Stimulated activated naive CD8-positive, alpha-beta T cell treated with anti-CD3 and anti-CD28 coated beads, Interleukin-15, Interleukin-2, amounts not matched to agents 100 U/mL and 50 U/mL, for 24 hours (primary cell): ENCODE data around the gene ABI1.

Source experiments
- ATAC-seq: fragments of 150-1000 bp; cut with Tn5 transposase; one replicate; pipeline ENCODE4 v1.10.0; 2021
- DNase-seq: peaks from one replicate; pipeline ENCODE4 v3.0.0; 2021

The ABI1 gene

DNA sequence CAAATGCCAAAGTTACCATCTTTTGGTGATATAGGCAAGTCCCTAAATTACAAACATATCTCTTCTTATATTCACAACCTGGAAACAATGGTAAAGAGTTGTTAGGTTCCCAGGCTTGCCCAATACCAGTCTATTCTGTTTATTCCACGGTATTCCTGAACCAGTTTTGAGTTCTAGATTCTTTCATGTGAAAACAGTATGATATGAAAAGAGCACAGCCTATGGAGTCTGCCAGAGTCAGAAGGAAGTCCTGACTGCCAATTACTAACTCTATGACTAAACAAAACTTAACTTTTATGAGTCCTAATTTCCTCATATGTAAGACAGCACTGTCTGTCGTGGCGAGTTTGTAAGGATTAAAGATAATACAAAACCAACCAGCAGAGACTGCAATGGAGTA lies 5.6 kb downstream of the ABI1 start:
- ATAC-seq (peak; percentile 33), DNase-seq (no peak)

DNA sequence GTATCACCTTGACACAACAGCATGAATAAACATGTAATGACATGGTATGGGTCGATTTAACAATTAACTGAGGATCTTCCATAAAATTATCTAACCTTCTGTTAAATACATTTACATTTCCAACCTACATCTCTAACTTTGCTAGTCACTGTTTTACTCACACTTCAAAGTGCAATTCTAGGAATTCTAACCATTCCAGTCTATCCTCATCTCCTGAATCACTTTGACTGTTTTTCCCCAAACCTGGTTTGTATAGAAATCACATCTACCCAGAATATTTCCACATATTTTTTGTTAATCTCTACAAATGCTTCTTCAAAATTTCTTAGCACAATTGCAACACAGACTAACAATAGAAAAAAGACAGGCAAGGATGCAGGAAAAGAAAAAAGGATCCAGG lies 6.2 kb downstream of the ABI1 start:
- ATAC-seq = no peak
- no peak for DNase-seq

DNA sequence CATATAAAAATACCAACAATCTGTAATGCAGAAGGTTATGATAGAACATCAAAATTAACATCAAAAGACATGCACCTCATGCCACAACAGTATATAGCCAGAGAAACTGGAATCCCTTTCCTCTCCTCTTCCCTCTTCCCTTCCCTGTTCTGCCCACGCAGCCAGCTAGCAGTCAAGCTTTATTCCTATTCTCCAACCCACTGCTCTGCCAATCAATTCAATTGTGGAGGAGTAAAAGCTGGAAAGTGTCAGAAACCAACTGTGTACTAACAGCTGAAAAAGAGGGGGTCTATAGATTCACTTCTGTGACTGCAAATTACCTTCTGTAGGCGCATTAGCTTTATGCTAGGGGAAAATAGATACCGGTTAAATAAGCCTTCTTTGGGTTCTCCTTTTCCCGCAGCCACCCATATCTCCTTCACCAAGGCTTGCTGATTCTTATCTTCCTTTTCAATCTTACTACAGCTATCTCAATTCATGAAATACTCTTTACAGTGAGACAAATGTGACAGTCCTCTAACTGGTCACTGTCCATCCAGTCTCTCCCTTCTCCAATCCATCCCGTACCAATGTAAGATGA lies 16.3 kb downstream of the ABI1 start:
- DNase-seq (no peak), ATAC-seq (no peak)

DNA sequence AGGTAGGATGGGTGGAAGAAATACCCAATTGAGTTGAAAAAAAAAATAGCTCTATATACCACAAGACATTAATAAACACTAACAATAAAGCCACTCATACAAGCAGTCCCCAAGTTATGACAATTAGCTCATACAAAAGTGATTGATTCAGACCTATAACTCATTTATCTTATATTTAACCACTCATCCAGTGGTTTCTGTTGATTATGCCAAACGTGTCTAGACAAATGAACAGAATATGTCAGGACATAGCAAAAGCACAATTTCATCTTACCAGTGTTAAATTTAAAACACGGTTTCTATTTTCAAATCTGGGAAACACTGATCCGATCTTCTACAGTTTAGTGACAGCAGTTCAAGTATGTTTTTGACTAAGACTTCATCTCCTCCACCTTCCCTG lies 17.0 kb downstream of the ABI1 start:
- ATAC-seq (no peak), DNase-seq (no peak)

DNA sequence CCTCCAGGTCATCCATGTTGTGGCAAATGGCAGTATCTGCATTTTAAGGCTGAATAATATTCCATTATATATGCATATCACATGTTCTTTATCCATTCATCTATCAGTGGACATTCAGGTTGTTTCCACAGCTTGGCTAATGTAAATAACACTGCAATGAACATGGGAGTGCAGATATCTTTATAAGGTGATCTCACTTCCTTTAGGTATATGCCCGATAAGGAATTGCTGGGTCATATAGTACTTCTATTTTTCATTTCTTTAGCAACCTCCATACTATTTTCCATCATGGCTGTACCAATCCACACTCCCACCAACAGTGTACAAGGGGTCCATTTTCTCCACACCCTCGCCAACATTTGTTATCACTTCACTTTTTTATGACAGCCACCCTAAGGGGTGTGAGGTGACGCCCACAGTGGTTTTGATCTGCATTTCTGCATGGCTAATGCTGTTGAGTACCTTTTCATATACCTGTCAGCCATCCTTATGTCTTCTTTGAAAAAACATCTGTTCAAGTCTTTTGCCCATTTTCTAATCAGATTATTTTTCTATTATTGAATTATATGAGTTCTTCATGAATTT lies 18.9 kb downstream of the ABI1 start:
- DNase-seq (no peak), ATAC-seq (no peak)

DNA sequence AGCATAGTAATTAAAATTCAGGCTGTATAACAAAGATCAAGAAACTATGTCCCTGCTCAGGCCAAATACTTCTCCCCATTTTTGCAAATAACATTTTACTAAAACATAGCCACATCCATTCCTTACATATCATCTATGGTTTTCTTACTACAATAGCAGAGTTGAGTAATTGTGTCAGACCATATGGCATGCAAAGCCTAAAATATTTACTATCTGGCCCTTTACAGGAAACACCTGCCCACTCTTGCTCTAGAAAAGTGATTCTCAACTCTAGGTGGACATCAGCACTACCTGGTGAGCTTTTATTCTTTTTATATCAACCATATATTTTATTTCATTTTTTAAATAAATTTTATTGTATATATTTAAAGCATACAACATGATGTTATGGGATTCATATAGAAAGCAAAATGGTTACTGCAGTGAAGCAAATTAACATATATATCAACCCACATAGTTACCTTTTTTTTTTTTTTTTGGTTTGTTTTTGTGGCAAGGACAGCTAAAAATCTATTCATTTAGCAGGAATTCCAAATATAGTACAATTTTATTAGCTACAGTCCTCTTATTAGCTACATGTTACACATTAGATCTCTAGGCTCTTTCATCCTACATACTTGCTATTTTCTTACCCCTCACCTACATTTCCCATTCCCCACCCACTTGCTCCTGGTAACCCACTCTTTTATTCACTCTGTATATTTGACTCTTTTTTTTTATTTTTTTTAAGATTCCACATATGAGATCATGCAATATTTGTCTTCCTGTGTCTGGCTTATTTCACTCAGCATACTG lies 19.6 kb downstream of the ABI1 start:
- DNase-seq (no peak), ATAC-seq (no peak)

DNA sequence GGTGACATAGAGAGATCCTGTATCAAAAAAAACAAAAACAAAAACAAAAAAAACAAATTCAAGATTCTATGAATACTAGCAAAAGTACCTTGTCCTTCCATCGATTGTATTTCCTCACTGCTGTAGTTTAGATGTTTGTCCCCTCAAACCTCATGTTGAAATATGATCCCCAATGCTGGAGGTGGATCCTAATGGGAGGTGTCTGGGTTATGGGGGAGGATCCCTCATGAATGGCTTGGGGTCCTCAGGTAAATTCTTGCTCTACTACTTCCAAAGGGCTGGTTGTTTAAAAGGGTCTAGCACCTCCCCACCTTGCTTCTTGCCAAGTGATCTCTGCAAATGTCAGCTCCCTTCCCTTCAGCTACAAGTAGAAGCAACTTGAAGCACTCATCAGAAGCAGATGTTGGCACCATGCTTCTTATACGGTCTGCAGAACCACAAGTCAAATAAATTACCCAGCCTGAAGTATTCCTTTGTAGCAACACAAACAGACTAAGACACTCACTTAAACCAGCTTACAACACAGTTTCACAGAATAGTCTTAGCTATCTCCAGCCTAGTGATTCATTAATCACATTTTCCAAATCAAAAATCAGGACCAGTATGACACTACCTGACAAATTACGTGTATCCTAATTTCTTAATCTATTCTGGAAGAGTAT lies 20.7 kb downstream of the ABI1 start:
- ATAC-seq (peak; percentile 52), DNase-seq (no peak)

DNA sequence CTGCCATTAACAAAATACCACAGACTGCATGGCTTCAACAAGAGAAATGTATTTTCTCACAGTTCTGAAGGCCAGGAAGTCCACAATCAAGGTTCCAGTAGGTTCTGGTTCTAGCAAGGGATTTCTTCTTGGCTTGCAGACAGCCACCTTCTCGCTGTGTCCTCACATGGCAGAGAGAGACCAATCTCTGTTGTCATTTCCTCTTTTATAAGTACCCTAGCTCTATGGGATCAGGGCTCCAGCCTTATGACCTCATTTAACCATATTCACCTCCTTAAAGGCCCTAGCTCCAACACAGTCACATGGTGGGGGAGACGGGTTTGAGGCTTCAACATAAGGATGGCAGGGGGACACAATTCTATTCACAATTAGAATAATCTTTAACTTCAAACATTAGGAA lies 23.6 kb downstream of the ABI1 start:
- DNase-seq = no peak
- no peak for ATAC-seq

DNA sequence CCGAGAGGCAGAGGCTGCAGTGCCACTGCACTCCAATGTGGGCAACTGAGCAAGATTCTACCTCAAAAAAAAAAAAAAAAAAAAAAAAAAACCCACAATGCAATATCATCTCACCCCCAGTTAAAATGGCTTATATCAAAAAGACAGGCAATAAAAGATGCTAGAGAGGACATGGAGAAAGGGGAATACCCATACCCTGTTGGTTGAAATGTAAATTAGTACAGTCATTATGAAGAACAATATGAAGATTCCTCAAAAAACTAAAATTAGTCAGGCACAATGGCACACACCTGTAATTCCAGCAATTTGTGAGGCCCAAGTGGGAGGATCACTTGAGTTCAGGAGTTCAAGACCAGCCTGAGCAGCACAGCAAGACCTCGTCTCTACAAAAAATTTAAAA lies 25.7 kb downstream of the ABI1 start:
- ATAC-seq (no peak), DNase-seq (no peak)

DNA sequence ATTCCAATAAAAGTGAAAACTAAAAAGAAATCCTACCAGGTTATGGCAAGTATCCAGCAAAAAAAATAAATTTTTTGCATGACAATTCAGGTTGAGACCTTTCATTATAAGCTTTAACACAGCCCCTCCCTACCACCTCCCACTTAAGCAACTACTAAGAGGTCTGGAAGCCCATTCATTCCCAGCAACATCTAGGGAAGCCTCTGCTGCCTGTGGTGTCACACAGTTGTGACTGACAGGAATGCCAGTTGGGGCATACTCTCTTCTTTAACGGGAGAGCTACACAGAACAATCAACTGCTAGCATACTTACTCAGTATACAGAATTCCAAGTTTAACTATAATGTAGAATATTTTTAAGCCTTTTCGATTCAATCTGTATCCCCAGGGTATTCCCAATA lies 27.8 kb downstream of the ABI1 start:
- DNase-seq (no peak), ATAC-seq (no peak)

DNA sequence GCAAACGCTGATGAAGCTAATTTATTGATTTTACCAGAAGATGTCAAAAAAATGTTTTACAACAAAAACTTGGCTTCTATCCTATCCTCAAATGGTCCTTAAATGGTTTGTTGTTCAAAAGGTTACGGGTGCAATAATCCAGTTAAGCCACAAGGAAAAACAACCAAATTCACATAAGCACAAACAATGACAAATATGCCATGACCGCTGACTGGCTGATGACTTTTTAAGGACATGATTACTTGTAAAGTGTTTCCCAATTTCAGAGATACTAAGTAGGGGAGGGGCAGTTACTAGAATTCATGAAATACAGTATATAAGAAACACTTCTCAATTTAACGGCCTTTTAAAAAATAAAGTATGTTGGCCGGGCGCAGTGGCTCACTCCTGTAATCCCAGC lies 28.8 kb downstream of the ABI1 start:
- ATAC-seq (no peak), DNase-seq (no peak)

DNA sequence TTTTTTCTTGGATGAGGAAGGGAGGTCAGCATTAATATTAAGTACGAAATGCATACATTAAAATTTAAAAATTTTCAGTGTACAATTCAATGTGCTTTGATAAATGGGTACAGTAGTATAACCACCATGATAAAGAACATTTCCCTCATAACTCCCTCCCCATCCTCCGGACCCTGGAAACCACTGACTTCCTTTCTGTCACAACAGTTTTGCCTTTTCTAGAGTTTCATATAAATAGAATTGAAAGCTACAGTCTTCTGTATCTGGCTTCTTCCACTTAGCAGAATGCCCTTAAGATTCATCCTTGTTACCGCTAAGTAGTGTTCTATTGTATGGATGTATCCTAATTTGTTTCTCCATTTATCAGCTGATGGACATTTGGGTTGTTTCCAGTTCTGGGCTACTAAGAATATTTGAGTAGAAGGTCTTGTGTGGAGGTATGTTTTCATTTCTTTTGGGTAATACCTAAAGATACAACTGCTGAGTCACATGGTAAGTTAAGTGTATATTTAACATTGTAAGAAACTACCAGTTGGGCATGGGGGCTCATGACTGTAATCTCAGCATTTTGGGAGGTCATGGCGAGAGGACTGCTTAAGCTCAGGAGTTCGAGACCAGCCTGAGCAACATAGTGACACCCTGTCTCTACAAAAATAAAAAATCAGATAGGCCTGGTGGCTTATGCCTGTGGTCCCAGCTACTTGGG lies 30.8 kb downstream of the ABI1 start:
- ATAC-seq (no peak), DNase-seq (no peak)

DNA sequence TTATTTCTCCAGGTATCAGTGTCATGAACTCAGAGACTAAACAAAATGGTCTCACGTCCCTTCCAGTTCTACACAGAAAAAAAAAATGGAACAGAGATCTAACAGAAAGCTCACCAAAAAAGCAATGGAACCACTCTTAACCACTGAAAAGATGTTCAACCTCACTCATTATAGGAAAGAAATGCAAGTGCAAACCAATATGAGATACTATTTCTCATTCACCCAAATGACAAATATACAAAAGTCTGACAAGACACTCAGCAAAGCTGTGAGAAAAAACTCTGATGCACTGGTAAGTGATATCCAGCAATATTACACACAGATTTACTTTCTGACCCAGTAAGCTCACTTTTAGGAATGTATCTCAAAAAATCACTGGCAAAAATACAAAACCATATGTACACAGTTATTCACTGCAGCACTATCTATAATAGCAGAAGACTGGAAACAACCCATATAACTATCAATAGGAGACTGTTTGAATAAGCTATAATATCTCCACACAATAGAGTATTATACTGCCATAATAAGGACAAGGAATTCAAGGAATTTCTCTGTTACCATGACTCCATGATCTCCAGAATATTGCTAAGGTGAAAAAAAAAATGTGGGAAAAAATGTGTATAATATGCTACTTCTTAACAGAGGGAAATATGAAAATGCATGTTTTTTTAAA lies 36.6 kb downstream of the ABI1 start:
- ATAC-seq (no peak), DNase-seq (no peak)

DNA sequence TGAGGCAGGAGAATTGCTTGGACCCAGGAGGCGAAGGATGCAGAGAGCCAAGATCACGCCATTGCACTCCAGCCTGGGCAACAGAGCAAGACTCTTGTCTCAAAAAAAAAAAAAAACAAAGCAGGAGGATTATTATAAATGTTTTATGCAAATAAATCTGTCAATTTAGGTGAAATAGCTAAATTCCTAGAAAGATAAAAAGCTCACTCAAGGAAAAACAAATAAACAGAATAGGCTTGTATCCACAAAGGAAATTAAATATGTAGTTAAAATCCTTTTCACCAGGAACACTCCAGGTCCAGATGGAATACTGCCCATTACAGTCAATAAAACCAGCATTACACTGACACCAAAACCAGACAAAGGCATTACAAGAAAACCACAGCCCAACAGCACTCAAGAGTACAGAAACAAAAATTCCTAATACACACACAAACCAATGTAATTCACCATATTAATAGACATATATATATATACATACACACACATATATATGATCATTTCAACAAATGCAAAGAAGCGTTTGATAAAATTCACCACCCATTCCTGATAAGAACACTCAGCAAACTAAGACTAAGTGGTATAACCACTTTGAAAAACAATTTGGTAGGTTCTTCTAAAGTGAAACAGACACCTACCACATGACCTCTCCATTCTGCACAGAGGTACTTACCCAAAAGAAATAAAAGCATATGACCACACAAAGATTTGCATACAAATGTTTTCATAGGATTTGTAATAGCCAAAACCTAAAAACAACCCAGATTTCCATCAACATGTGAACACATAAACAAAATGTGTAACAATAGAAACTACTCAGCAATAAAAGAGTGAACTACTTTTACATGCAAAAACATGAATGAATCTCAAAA lies 38.8 kb downstream of the ABI1 start:
- DNase-seq = no peak
- no peak for ATAC-seq

DNA sequence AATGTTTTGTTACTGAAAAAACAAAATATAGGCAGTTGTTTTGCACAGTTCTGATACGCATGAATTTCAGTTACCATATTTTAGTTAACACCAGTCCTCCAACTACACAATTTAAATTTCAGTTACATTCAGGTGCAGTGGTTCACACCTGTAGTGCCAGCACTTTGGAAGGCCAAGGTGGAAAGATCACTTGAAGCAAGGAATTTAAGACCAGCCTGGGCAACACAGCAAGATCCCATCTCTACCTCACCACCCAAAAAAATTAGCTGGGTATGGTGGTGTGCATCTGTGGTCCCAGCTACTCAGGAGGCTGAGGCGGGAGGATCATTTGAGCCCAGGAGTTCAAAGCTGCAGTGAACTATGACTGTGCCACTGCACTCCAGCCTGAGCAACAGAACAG lies 45.3 kb downstream of the ABI1 start:
- no peak for DNase-seq
- ATAC-seq = no peak

DNA sequence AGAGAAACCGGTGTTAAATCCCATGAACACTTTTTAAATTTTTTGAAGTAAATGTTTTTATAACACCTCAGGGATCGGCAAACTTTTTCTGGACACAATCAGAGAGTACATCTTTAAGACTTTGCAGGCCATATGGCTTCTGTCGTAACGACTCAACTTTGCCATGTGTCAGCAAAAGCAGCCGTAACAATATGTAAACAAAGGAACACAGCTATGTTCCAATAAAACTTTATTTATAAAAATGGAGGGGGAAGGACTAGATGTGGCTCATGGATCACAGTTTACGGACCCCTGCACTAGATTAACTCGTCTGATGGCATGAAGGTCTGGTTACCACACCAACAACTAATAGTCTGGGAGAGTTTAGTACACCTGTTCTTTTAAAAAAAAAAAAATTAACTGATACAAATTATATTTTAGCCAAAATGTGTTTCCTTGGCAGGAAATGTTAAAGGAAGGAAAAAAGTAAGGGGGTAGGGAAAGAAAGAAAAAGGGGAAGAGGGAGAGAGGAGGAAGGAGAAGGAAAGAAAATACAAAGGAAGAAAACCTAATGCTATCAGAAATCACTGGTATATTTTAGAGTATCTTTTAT lies 50.2 kb downstream of the ABI1 start:
- ATAC-seq (no peak), DNase-seq (no peak)

DNA sequence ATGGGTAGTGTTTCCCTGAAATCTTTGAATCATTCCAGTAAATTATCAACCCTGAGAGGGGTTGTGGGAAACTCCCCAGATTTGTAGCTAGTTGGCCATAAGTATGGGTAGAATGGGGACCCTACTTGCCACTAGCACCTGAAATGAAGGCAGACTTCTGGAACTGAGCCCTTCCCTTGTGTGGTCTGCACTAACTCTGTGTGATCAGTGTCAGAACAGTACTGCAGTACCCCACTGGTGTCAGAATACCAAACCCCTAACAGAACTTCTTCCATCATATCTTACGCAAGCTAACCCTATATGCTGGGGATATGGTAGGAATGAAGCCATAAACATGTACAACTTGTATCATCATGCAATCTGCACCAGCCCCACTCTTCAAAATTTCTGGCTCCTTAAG lies 50.8 kb downstream of the ABI1 start:
- ATAC-seq (no peak), DNase-seq (no peak)

DNA sequence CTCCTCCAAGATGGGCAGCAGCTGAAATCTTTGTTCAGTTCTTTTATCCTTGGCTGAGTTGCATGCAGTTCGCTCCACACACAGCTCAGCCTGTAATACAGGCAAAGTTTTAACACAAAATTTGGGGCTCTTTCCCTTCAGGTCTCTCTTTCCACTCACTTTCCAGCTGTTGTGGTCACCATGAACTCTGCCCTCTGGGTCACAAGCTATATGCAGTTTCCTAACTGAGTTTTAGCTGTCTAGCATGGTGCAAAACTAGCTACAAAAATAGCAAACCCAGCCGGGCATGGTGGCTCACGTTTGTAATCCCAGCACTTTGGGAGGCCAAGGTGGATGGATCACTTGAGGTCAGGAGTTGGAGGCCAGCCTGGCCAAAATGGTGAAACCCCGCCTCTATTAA lies 53.2 kb downstream of the ABI1 start:
- ATAC-seq = no peak
- no peak for DNase-seq

DNA sequence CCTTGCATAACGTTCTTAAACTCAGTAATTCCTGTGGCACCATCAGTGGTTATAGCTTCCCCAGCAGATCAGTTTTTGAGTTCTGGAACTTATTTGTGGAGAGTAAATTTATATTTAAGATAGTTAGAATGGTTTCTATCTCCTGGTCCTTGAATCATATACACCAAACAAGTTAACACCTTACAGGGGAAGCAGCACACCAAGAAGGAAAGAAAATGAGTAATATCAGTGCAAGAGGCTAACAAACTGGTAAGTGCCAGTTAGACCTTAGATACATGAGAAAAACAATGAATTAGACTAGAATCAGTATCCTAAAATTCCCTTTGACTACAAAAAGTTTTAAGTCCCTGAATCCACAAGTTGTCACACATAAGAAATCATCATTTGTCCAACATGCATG lies 54.2 kb downstream of the ABI1 start:
- ATAC-seq (no peak), DNase-seq (no peak)

DNA sequence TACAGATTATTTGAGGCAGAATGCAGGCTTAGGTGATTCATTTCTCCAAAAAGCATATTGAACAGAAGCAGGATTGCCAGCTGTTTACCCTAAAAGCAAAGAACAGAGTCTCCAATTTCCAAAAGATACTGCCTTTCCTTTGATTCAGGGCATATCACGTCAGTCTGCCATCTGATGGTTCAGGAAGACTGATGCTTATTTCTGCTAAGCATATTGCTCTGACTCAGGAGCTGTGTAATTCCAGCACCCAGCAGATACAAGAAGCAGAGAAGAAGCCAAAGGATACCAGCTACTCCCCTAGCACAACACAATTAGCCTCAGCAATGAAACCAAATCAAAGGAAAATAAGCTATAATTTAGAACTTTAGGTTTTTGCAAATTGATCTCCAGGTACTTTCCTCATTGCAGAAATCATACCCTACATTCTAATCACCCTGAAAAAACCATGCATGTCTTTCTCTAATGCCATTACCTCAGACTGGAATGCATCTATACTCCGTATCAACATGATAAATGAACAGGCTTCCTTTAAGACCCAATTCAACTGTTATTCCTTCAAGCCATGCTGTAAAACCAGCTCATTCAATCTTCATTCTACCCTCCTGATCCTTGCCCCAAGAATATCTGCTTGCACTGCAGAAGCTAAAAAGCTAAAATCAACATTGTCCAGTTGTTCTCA lies 55.1 kb downstream of the ABI1 start:
- DNase-seq = no peak

More for the DNA sequence above, 55.1 kb downstream of the ABI1 start:
- ATAC-seq = no peak
